H1 (cell line): Measurements from ENCODE around the gene TPRKB. TPM values are rescaled to one million over a fixed set of nuclear protein-coding genes. Genes with fewer than 3 reads are reported as not detected.
A peak's percentile ranks its signal among the peaks of the same experiment; 100 is the strongest.
"Not testable (repeated sequence)": the region's sequence is repeated elsewhere in the genome, so short reads cannot be mapped to it uniquely, and the experiment has no call there.

Experiments
- CTCF ChIA-PET: fragments of 300-600 bp; sonication (Branson Sonifier 250); formaldehyde crosslinking; loops from one replicate; lab custom pipeline; 2021; ENCODE audit not compliant: partially characterized antibody; lab: Charles Lee
- POLR2A ChIA-PET: fragments of 300-600 bp; sonication (Branson Sonifier 250); formaldehyde crosslinking; loops from one replicate; lab custom pipeline; 2021; ENCODE audit warnings: inconsistent platforms; ENCODE audit not compliant: partially characterized antibody; lab: Charles Lee
- DNase-seq, 2 experiments: peaks; one replicate each; pipeline versions ENCODE4 v3.0.0 to v3.0.0-alpha.2; 2010 to 2022; ENCODE audit warnings: low spot score in 2 of 2, low read depth in 1 of 2, mixed read lengths in 1 of 2
- FAIRE-seq: peaks from 2 replicates; lab custom pipeline; 2011; peaks lifted over from hg19 to GRCh38; lab: Jason Lieb, UNC
- H2AFZ ChIP-seq: 2 replicates; pipeline ENCODE4 v1.8.1; 2012; ENCODE audit warnings: low read length, inconsistent platforms
- H2AK5ac ChIP-seq: 2 replicates; pipeline ENCODE4 v1.6.1; 2013; ENCODE audit warnings: low read depth, low read length
- H2BK120ac ChIP-seq: replicated peaks from 2 replicates; pipeline ENCODE3; 2013; ENCODE audit warnings: low read depth, low read length, inconsistent platforms
- H2BK12ac ChIP-seq: 2 replicates; pipeline ENCODE4 v1.6.1; 2013; ENCODE audit warnings: low read depth, low read length
- H2BK15ac ChIP-seq: 2 replicates; pipeline ENCODE4 v1.6.1; 2013; ENCODE audit warnings: low read length
- H2BK20ac ChIP-seq: 2 replicates; pipeline ENCODE4 v1.6.1; 2013; ENCODE audit warnings: low read length
- H2BK5ac ChIP-seq: 2 replicates; pipeline ENCODE4 v1.6.1; 2013; ENCODE audit warnings: low read depth, low read length
- H3K14ac ChIP-seq: 2 replicates; pipeline ENCODE4 v1.6.1; 2013; ENCODE audit warnings: inconsistent platforms; ENCODE audit not compliant: insufficient read length
- H3K18ac ChIP-seq: 2 replicates; pipeline ENCODE4 v1.6.1; 2013; ENCODE audit warnings: low read length; ENCODE audit errors: extremely low read depth
- H3K23ac ChIP-seq: 2 replicates; pipeline ENCODE4 v1.6.1; 2013; ENCODE audit warnings: inconsistent platforms; ENCODE audit not compliant: insufficient read length
- H3K23me2 ChIP-seq: 2 replicates; pipeline ENCODE4 v1.6.1; 2013; ENCODE audit warnings: low read depth, low read length
- H3K27ac ChIP-seq: 2 replicates; pipeline ENCODE4 v1.6.1; 2011; ENCODE audit warnings: low read depth, low read length, inconsistent platforms
- H3K27me3 ChIP-seq, 4 experiments: replicated peaks in 1 of 4; 1 replicate in 1 of 4; 2 replicates in 3 of 4; pipeline versions ENCODE4 v1.6.1 to v1.8.1; 2011 to 2013; ENCODE audit warnings: low read length in 3 of 4, mild to moderate bottlenecking in 3 of 4, inconsistent platforms in 2 of 4, mixed read lengths in 2 of 4, moderate library complexity in 1 of 4; ENCODE audit not compliant: control insufficient read depth in 3 of 4, insufficient read depth in 3 of 4; ENCODE audit errors: extremely low read depth in 1 of 4
- H3K36me3 ChIP-seq, 4 experiments: 2 replicates each; pipeline versions ENCODE4 v1.6.1 to v1.8.1; 2011 to 2013; ENCODE audit warnings: mild to moderate bottlenecking in 4 of 4, low read length in 3 of 4, moderate library complexity in 2 of 4, control low read depth in 1 of 4, inconsistent platforms in 1 of 4; ENCODE audit not compliant: insufficient read depth in 4 of 4, control insufficient read depth in 2 of 4
- H3K4ac ChIP-seq: replicated peaks from 2 replicates; pipeline ENCODE3; 2013; ENCODE audit warnings: low read length, low read depth, mixed read lengths, inconsistent platforms; ENCODE audit not compliant: insufficient read length
- H3K4me1 ChIP-seq, 4 experiments: replicated peaks in 1 of 4; 1 replicate in 1 of 4; 2 replicates in 3 of 4; pipeline versions ENCODE4 v1.6.1 to v1.8.1; 2011 to 2013; ENCODE audit warnings: low read length in 3 of 4, inconsistent platforms in 2 of 4, mixed read lengths in 1 of 4; ENCODE audit not compliant: insufficient read depth in 4 of 4, control insufficient read depth in 3 of 4
- H3K4me2 ChIP-seq, 2 experiments: 2 replicates each; pipeline versions ENCODE4 v1.6.1 to v1.8.1; 2011 to 2013; ENCODE audit warnings: low read depth in 2 of 2, low read length in 2 of 2, control low read depth in 1 of 2, inconsistent platforms in 1 of 2, mild to moderate bottlenecking in 1 of 2; ENCODE audit not compliant: insufficient read depth in 1 of 2
- H3K4me3 ChIP-seq, 4 experiments: fragments of 200-600, 300-600 bp in 1 of 4; sonication (generic), shearing (Covaris generic), sonication (Bioruptor Twin) in 1 of 4; 2 replicates each; pipeline versions ENCODE4 v1.5.1 to v1.8.1; 2011 to 2016; ENCODE audit warnings: low read length in 4 of 4, low read depth in 3 of 4, control low read depth in 2 of 4, inconsistent platforms in 2 of 4, mild to moderate bottlenecking in 2 of 4, mixed read lengths in 1 of 4, moderate library complexity in 1 of 4; ENCODE audit not compliant: insufficient read depth in 2 of 4; ENCODE audit errors: extremely low read depth in 1 of 4
- H3K56ac ChIP-seq: replicated peaks from 2 replicates; pipeline ENCODE3; 2013; ENCODE audit warnings: low read depth, mild to moderate bottlenecking, mixed read lengths, low read length, inconsistent platforms; ENCODE audit not compliant: insufficient read length
- H3K79me1 ChIP-seq: 2 replicates; pipeline ENCODE4 v1.6.1; 2013; ENCODE audit warnings: low read depth, low read length, control low read depth
- H3K79me2 ChIP-seq, 2 experiments: 2 replicates each; pipeline versions ENCODE4 v1.6.1 to v1.8.1; 2012 to 2013; ENCODE audit warnings: low read length in 2 of 2, mild to moderate bottlenecking in 2 of 2, inconsistent platforms in 1 of 2; ENCODE audit not compliant: insufficient read depth in 2 of 2, control insufficient read depth in 1 of 2
- H3K9ac ChIP-seq, 4 experiments: replicated peaks in 1 of 4; 1 replicate in 1 of 4; 2 replicates in 3 of 4; pipeline versions ENCODE4 v1.6.1 to v1.8.1; 2011 to 2013; ENCODE audit warnings: low read depth in 3 of 4, low read length in 3 of 4, control low read depth in 2 of 4, mild to moderate bottlenecking in 2 of 4, moderate library complexity in 2 of 4, inconsistent platforms in 1 of 4; ENCODE audit errors: extremely low read depth in 1 of 4
- H3K9me3 ChIP-seq, 2 experiments: 2 replicates each; pipeline versions ENCODE4 v1.6.1 to v1.8.1; 2012 to 2013; ENCODE audit warnings: mild to moderate bottlenecking in 2 of 2, moderate library complexity in 2 of 2, control low read depth in 1 of 2, inconsistent platforms in 1 of 2, low read depth in 1 of 2, low read length in 1 of 2, mixed read lengths in 1 of 2; ENCODE audit not compliant: insufficient read depth in 2 of 2
- H4K20me1 ChIP-seq, 2 experiments: replicated peaks in 1 of 2; 2 replicates each; pipeline versions ENCODE3 to v1.8.1; 2011 to 2013; ENCODE audit warnings: inconsistent platforms in 2 of 2, low read length in 2 of 2, mild to moderate bottlenecking in 1 of 2; ENCODE audit not compliant: insufficient read depth in 2 of 2, control insufficient read depth in 1 of 2
- H4K5ac ChIP-seq: 2 replicates; pipeline ENCODE4 v1.6.1; 2013; ENCODE audit warnings: low read length, low read depth, mixed read lengths, inconsistent platforms; ENCODE audit not compliant: insufficient read length
- H4K8ac ChIP-seq: 2 replicates; pipeline ENCODE4 v1.8.0; 2013; ENCODE audit warnings: mild to moderate bottlenecking, moderate library complexity, low read length, inconsistent platforms; ENCODE audit not compliant: insufficient read depth; ENCODE audit errors: extremely low read depth
- H4K91ac ChIP-seq: replicated peaks from 2 replicates; pipeline ENCODE3; 2013; ENCODE audit warnings: low read length, mixed read lengths, inconsistent platforms; ENCODE audit not compliant: insufficient read length
- JUN ChIP-seq: IDR thresholded peaks from 2 replicates; pipeline ENCODE4 v1.6.1; 2011; ENCODE audit warnings: low read depth, mild to moderate bottlenecking, improper control_type of control experiment, low read length
- NANOG ChIP-seq: IDR thresholded peaks from 2 replicates; pipeline ENCODE4 v1.6.1; 2011; ENCODE audit warnings: low read length, low read depth, mild to moderate bottlenecking, inconsistent platforms; ENCODE audit not compliant: insufficient read depth, poor library complexity, severe bottlenecking
- WGBS, 2 experiments: shearing (Covaris generic) in 1 of 2; methylation state at CpG; one replicate each; pipeline versions ENCODE4 v1.1.6 to v1.1.7; 2013 to 2015; ENCODE audit warnings: low lambda C conversion rate in 2 of 2, mixed read lengths in 2 of 2, inconsistent platforms in 1 of 2, low coverage in 1 of 2, missing lambda C conversion rate in 1 of 2; ENCODE audit not compliant: insufficient replicate concordance in 2 of 2, insufficient coverage in 1 of 2, insufficient read length in 1 of 2; ENCODE audit errors: extremely low coverage in 1 of 2, missing lambda C conversion rate in 1 of 2; 5-methylcytosine and 5-hydroxymethylcytosine counted together
- polyA plus RNA-seq, 7 experiments: library from polyadenylated mRNA; depleted of rRNA in 3 of 7; stranded (reverse) in 5 of 7; unstranded in 2 of 7; fragments of >200 nt in 5 of 7; fragments of 200-250 nt in 2 of 7; gene quantifications; 1 replicate in 5 of 7; 2 replicates in 1 of 7; 4 replicates in 1 of 7; pipeline versions ENCODE4 v1.2.1 to v1.2.3, GENCODE V29; 2011 to 2013; ENCODE audit warnings: missing spikeins in 2 of 7, mixed read lengths in 2 of 7
- total RNA-seq: library from RNA; stranded (reverse); fragmentation: NEBNext Ultra II Directional; extraction: Animal tissue kit (Norgen Biotek cat#: 25700); gene quantifications from 2 replicates; pipeline ENCODE4 v1.2.1, GENCODE V29; 2021

Gene TPRKB
- total and polyA plus RNA-seq, 2 of the 8 experiments (the other 6 are each of a cell fraction or from before 2014, with no cell fraction given), result 40.3 to 41.6 TPM

GRCh38 chr2:73736855-73737779 is at the start of gene TPRKB (continued):
- TF ChIP-seq NANOG (no peak), JUN (no peak)

GRCh38 chr2:73783883-73784282 is 46.7 kb upstream of the TPRKB start, which contains the start of gene C2orf78:
Gene C2orf78, plus strand, starts transcription at chr2:73784183. Its CDS starts 127 bp downstream, at chr2:73784310.
- H3K4me2 ChIP-seq, H3K56ac ChIP-seq, H3K9me3 ChIP-seq, H3K27me3 ChIP-seq, H3K4me1 ChIP-seq, FAIRE-seq, H4K8ac ChIP-seq, H3K4ac ChIP-seq, H3K9ac ChIP-seq, H3K18ac ChIP-seq, H3K14ac ChIP-seq, H2BK120ac ChIP-seq, H3K27ac ChIP-seq, H4K91ac ChIP-seq, H2BK15ac ChIP-seq, H2AK5ac ChIP-seq, POLR2A ChIA-PET, H3K4me3 ChIP-seq, H4K20me1 ChIP-seq, H3K36me3 ChIP-seq, CTCF ChIA-PET, H3K23me2 ChIP-seq, H3K79me1 ChIP-seq, H3K23ac ChIP-seq, DNase-seq, H3K79me2 ChIP-seq, H2BK5ac ChIP-seq, H4K5ac ChIP-seq, H2BK12ac ChIP-seq, H2BK20ac ChIP-seq: not testable (repeated sequence)
- peak within 1 kb of the TSS; percentile 91 for H2AFZ ChIP-seq
- 100% methylated on average over 1 of the region's 3 CpGs; no CpG with 5 or more reads in 1 of the 2 experiments for WGBS, 2 experiments
